Upper lobe of right lung (tissue), 1 donor: Measurements from ENCODE around the gene PNMA8C. TPM values are rescaled to one million over a fixed set of nuclear protein-coding genes. Genes with fewer than 3 reads are reported as not detected.

ENCODE experiments used
- ATAC-seq: fragments of 200-7000 bp; cut with Tn5 transposase; one replicate; pipeline ENCODE4 v1.9.1; 2020; ENCODE audit warnings: mild to moderate bottlenecking, moderate library complexity
- DNase-seq: peaks from one replicate; pipeline ENCODE4 v3.0.0-alpha.2; 2020
- H3K27ac ChIP-seq: fragments of 200-600 bp; one replicate; pipeline ENCODE4 v1.8.0; 2022
- H3K27me3 ChIP-seq: fragments of 200-600 bp; one replicate; pipeline ENCODE4 v1.8.0; 2022; ENCODE audit warnings: mild to moderate bottlenecking
- H3K36me3 ChIP-seq: fragments of 200-600 bp; one replicate; pipeline ENCODE4 v1.8.0; 2022
- H3K4me1 ChIP-seq: fragments of 200-600 bp; one replicate; pipeline ENCODE4 v1.8.0; 2022
- H3K4me3 ChIP-seq: fragments of 200-600 bp; one replicate; pipeline ENCODE4 v1.8.0; 2022; ENCODE audit warnings: mild to moderate bottlenecking
- H3K9me3 ChIP-seq: fragments of 200-600 bp; one replicate; pipeline ENCODE4 v1.8.0; 2022
- intact Hi-C: fragments of 100-400 bp; cut with DNase I; formaldehyde crosslinking; loops from one replicate; pipeline ENCODE4 v1.11.0; 2022
- total RNA-seq: library from RNA; stranded (reverse); fragmentation: NEBNext Ultra II Directional; extraction: Animal tissue kit (Norgen Biotek cat#: 25700); gene quantifications from one replicate; pipeline ENCODE4 v1.2.1, GENCODE V29; 2021
- TF ChIP-seq, protein P1 (sequence below): fragments of 200-600 bp; IDR thresholded peaks from one replicate; pipeline ENCODE4 v1.8.0; 2022; ENCODE audit warnings: antibody characterized with exemption
- donor health status: DM: no; HTN: yes; CAD: no; lungs with severe emphysema.

Gene PNMA8C
- total RNA-seq, 1 donor from 2014 or later = not detected

DNA sequence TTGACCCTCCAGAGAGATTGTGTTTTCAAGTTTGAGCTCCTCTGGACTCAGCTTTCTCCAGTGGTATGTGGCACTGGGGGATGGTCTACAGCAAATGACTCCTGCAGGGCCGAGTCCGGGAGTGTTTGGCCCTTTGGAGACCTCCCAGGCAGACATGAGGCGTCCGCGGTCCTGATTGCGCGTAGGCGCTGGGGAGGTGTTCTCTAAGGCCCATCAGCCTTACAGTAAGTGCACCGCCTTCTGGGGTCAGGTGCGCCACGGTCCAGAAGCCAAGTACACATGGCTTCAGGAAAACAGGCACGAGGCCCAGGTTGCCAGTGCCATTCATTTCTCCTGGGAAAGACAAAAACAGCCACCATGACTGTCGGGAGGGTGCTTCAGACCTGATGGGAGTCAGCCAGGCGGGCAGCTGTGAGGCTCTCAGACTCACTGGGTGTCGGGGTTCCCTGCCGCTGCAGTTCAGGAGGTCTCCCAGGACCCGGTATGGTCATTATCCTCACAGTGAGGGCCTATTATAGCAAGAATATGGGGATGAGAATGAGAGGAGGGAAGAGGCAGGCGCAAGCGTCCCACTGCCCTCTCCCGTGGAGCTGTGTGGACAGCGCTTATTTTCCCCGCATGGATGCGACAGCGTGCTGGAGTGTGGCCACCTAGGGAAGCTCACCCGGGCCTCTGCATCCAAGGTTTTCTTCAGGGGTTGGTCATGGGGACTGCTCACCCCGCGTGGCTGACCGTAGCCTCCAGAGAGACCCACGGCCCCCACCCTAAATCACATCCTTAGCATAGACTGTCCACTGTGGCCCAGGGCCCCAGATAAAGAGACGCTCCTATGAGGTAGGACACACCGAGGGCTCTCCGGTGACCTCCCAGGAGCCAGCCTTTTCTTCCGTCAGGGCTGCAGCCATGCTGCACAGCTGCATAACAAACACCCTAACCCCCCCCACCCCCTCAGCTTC lies 37.2 kb downstream of the PNMA8C start:
- no peak for ATAC-seq
- TF ChIP-seq, protein P1, sequence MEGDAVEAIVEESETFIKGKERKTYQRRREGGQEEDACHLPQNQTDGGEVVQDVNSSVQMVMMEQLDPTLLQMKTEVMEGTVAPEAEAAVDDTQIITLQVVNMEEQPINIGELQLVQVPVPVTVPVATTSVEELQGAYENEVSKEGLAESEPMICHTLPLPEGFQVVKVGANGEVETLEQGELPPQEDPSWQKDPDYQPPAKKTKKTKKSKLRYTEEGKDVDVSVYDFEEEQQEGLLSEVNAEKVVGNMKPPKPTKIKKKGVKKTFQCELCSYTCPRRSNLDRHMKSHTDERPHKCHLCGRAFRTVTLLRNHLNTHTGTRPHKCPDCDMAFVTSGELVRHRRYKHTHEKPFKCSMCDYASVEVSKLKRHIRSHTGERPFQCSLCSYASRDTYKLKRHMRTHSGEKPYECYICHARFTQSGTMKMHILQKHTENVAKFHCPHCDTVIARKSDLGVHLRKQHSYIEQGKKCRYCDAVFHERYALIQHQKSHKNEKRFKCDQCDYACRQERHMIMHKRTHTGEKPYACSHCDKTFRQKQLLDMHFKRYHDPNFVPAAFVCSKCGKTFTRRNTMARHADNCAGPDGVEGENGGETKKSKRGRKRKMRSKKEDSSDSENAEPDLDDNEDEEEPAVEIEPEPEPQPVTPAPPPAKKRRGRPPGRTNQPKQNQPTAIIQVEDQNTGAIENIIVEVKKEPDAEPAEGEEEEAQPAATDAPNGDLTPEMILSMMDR = no peak
- Histone ChIP-seq H3K27me3 (no peaks in the 10 kb centered on the region), H3K9me3 (no peaks in the 10 kb centered on the region), H3K4me1 (peaks cover 11% of the 10 kb centered on the region), H3K36me3 (peaks cover 45% of the 10 kb centered on the region), H3K27ac (peak overlapping the region; percentile 25), H3K4me3 (no peak overlapping the region)
- intact Hi-C loops = no loop called here
- DNase-seq = peak; percentile 61

DNA sequence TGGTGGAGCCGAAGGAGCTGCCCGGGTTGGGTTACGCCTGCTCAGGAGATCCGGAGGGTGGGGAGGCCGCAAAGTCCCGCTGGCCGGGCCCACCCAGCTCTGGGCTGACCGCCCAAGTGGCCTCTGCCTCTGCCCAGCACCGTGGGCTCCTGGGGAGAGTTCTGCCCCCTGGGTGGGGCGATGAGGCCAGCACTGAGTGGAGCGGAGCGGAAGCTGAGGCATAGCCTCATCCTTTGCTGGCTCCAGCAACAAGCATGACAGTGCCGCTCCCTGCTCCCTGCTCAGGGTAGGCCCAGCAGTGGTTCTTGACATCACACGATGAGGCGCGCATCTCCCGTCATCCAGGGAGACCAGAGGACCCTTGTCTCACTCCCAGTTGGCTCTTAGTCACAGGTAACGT lies 37.9 kb downstream of the PNMA8C start:
- H3K36me3 ChIP-seq = peaks cover 45% of the 10 kb centered on the region
- no peaks in the 10 kb centered on the region for H3K9me3 ChIP-seq
- no peak overlapping the region for H3K4me3 ChIP-seq
- H3K27me3 ChIP-seq = no peaks in the 10 kb centered on the region
- intact Hi-C loops = no loop called here
- TF ChIP-seq, protein P1 = no peak
- ATAC-seq (no peak), DNase-seq (peak; percentile 63)
- H3K4me1 ChIP-seq = peaks cover 11% of the 10 kb centered on the region
- no peak overlapping the region for H3K27ac ChIP-seq

DNA sequence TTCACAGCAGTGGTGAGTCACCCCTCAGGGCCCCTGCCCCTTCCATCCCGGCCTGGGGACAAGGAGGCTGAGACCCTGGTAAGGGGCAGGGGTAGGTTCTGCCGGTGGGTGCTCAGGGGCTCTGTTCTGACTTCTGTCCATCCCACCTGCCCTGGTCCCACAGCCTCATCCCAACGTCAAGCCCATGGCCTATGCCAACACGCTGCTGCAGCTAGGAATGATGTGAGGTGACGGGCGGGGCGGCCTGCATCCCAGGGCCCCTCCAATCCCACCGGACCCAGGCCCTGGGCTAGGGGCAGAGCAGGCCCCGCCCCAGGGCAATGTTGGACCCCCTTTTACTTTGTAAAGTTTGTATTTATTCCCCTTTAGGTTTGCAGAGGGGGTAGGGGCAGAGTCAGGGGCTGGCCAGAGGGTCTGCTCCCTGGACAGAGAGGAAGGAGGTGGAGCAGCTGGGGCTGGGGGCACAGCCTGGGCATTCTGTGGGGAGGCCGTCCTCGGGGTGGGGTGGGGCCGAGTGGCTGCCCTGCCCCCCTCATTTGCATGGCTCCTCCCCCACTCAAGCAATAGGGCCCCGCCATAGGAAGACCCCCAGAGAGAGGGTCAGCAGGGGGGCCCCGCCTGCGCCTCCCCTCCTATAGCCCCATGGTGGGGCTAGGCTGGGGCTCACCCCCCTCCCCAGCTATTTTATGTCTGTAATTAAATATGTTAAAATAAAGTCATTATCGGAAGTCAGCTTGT lies 38.4 kb downstream of the PNMA8C start:
- Histone ChIP-seq H3K9me3 (no peaks in the 10 kb centered on the region), H3K4me1 (peaks cover 11% of the 10 kb centered on the region), H3K36me3 (peaks cover 45% of the 10 kb centered on the region), H3K27me3 (no peaks in the 10 kb centered on the region), H3K4me3 (no peak overlapping the region), H3K27ac (no peak overlapping the region)
- DNase-seq (peak; percentile 48), ATAC-seq (no peak)
- TF ChIP-seq, protein P1 = no peak
- intact Hi-C loops = no loop called here

DNA sequence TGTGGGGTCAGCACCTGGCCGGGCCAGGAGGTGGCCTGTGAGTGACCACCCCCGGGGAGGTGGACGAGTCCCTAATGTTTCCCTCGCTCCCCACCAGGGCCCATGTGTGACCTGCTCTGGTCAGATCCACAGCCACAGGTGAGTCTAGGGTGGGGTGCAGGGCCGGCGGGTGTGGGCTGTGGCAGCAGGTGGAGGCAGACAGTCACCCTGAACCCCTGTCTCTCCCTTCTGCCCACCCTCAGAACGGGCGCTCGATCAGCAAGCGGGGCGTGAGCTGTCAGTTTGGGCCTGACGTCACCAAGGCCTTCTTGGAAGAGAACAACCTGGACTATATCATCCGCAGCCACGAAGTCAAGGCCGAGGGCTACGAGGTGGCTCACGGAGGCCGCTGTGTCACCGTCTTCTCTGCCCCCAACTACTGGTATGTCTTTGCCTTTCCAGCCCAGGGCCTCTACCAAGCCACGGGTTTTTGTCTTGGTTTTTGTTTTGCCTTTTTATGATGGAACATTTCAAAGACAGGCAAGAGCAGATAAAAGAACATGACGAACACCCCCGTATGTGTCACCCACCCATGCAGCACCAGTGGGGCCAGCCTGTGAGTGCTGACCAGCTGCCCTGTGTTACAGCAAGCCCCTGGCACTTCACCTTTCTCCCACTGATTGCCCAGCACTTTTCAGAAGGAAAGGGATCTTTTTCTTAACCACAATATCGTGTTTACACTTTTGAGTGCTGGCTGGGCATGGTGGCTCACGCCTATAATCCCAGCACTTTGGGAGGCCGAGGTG lies 40.2 kb downstream of the PNMA8C start:
- H3K9me3 ChIP-seq = no peaks in the 10 kb centered on the region
- H3K4me3 ChIP-seq = no peak overlapping the region
- H3K4me1 ChIP-seq = peaks cover 11% of the 10 kb centered on the region
- no peak overlapping the region for H3K27ac ChIP-seq
- intact Hi-C loops = no loop called here
- H3K27me3 ChIP-seq = no peaks in the 10 kb centered on the region
- no peak for ATAC-seq
- DNase-seq = peak; percentile 61
- TF ChIP-seq, protein P1 = no peak
- peaks cover 54% of the 10 kb centered on the region for H3K36me3 ChIP-seq

DNA sequence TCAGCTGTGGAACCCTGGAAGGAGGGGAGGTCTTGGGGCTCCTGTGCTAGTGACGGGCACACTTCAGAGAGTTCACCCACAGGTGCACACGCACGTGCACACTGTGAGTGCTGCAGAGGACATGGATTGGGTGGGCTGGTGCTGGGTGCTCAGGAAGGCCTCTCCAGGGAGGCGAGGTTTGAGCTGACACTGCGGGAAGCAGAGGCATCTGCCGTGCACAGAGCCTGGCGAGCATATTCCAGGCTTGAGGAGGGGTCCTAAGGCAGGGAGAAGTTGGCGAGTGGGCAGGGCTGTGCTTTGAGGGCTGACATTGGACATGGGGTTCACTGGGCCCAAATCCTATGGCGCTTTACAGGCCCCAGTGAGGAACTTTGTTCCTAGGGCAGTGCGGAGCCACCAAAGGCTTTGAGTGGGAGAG lies 41.0 kb downstream of the PNMA8C start:
- TF ChIP-seq, protein P1 = no peak
- no peak overlapping the region for H3K4me3 ChIP-seq
- H3K27me3 ChIP-seq = no peaks in the 10 kb centered on the region
- no peak overlapping the region for H3K27ac ChIP-seq
- peaks cover 62% of the 10 kb centered on the region for H3K36me3 ChIP-seq
- ATAC-seq (no peak), DNase-seq (no peak)
- H3K4me1 ChIP-seq = peaks cover 6% of the 10 kb centered on the region
- intact Hi-C loops = no loop called here
- H3K9me3 ChIP-seq = no peaks in the 10 kb centered on the region
